Endothelial cell (in vitro differentiated cells): ENCODE data around the gene SLC35D3. TPM values are rescaled to one million over a fixed set of nuclear protein-coding genes. Genes with fewer than 3 reads are reported as not detected.
A peak's percentile ranks its signal among the peaks of the same experiment; 100 is the strongest.
"Not testable (repeated sequence)": the region's sequence is repeated elsewhere in the genome, so short reads cannot be mapped to it uniquely, and the experiment has no call there.

ENCODE experiments used
- DNase-seq: peaks from one replicate; pipeline ENCODE4 v3.0.0; 2021; ENCODE audit warnings: low spot score
- H3K27ac Mint-ChIP-seq: one replicate; pipeline ENCODE4 v1.8.0; 2021; ENCODE audit warnings: mixed read lengths, inconsistent platforms; ENCODE audit not compliant: unreplicated experiment
- H3K27me3 Mint-ChIP-seq: one replicate; pipeline ENCODE4 v1.8.0; 2021; ENCODE audit warnings: mild to moderate bottlenecking, moderate library complexity, mixed read lengths, inconsistent platforms; ENCODE audit not compliant: unreplicated experiment
- H3K36me3 Mint-ChIP-seq: one replicate; pipeline ENCODE4 v1.8.0; 2021; ENCODE audit warnings: mild to moderate bottlenecking, low read depth, mixed read lengths, inconsistent platforms; ENCODE audit not compliant: unreplicated experiment
- H3K4me1 Mint-ChIP-seq: one replicate; pipeline ENCODE4 v1.8.0; 2021; ENCODE audit warnings: mild to moderate bottlenecking, mixed read lengths, inconsistent platforms; ENCODE audit not compliant: unreplicated experiment
- H3K4me3 Mint-ChIP-seq: one replicate; pipeline ENCODE4 v1.8.0; 2021; ENCODE audit warnings: mild to moderate bottlenecking, mixed read lengths, inconsistent platforms; ENCODE audit not compliant: unreplicated experiment
- H3K9me3 Mint-ChIP-seq: one replicate; pipeline ENCODE4 v1.8.0; 2021; ENCODE audit warnings: mixed read lengths, inconsistent platforms; ENCODE audit not compliant: unreplicated experiment
- CTCF ChIP-seq: fragments of 200-600 bp; sonication (generic); IDR thresholded peaks from one replicate; pipeline ENCODE4 v1.5.0; 2021; ENCODE audit warnings: antibody characterized with exemption; ENCODE audit not compliant: unreplicated experiment
- long read RNA-seq: library from polyadenylated mRNA; unstranded; transcript quantifications from one replicate; pipeline ENCODE4 v2.0.0, GENCODE V29; 2020; ENCODE audit not compliant: unreplicated experiment
- total RNA-seq: library from RNA; stranded (reverse); fragmentation: NEBNext Ultra II Directional; extraction: Animal tissue kit (Norgen Biotek cat#: 25700); gene quantifications from one replicate; pipeline ENCODE4 v1.2.1, GENCODE V29; 2021; ENCODE audit not compliant: unreplicated experiment

SLC35D3 gene
- total RNA-seq = not detected
- long read RNA-seq = 0 reads

DNA sequence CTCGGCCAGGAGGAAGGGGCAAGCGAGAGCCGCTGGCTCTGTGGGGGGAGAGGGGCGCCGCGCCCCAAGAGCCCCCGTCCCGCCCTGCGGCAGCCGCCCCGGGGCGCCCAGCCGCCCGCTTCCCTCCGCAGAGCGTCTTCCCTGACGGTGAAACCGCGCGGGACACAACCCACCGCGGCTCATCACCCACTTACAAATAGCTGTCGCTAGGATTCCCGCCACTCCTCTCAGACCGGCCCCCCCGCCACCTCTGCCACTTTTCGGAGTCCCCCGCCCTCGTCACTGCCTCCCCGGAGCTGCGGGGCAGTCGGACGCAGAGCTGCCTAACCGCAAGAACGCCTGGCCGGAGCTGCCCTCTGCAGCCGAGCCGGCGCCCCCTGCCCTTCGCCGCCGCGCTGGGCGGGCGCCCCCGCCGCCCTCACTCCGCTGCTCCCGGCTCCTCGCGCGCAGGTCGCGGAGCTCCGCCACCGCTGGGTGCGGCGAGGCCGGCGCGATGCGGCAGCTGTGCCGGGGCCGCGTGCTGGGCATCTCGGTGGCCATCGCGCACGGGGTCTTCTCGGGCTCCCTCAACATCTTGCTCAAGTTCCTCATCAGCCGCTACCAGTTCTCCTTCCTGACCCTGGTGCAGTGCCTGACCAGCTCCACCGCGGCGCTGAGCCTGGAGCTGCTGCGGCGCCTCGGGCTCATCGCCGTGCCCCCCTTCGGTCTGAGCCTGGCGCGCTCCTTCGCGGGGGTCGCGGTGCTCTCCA, at the start of gene SLC35D3:
SLC35D3 (plus strand) TSS at position 366 of the 749 bp plus-strand sequence; CDS start at position 494, 128 bp downstream.
- H3K27ac Mint-ChIP-seq = no peak within 1 kb of the TSS
- H3K9me3 Mint-ChIP-seq = no peaks in the 10 kb centered on the region
- H3K4me3 Mint-ChIP-seq = peak within 1 kb of the TSS; percentile 51
- H3K36me3 Mint-ChIP-seq = peaks cover 3% of the 10 kb centered on the region
- H3K27me3 Mint-ChIP-seq = peaks cover 22% of the 10 kb centered on the region
- no peak for TF ChIP-seq CTCF
- H3K4me1 Mint-ChIP-seq = peaks cover 6% of the 10 kb centered on the region
- peak; percentile 42 for DNase-seq

DNA sequence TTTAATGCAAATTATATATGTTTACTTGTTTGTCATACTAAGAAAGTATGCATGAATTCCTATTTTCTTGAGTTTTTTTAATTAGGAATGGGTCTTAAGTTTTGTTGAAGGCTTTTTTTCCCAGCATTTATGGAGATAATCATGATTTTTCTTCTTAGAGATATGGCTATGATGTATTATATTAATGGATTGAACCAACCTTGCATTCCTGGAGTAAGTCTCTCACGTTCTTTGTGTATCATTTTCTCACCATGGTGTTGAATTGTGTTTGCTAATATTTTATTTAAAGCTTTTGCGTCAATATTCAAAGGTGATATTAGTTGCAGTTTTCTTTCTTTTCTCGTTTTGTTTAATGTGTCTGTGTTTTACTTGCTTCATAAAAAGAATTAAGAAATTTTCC, 48.4 kb upstream of the SLC35D3 start:
- no peak overlapping the region for H3K27ac Mint-ChIP-seq
- no peak overlapping the region for H3K4me3 Mint-ChIP-seq
- no peak for TF ChIP-seq CTCF
- H3K9me3 Mint-ChIP-seq = peaks cover 7% of the 10 kb centered on the region
- peaks cover 14% of the 10 kb centered on the region for H3K36me3 Mint-ChIP-seq
- no peaks in the 10 kb centered on the region for H3K27me3 Mint-ChIP-seq
- no peaks in the 10 kb centered on the region for H3K4me1 Mint-ChIP-seq
- no peak for DNase-seq

DNA sequence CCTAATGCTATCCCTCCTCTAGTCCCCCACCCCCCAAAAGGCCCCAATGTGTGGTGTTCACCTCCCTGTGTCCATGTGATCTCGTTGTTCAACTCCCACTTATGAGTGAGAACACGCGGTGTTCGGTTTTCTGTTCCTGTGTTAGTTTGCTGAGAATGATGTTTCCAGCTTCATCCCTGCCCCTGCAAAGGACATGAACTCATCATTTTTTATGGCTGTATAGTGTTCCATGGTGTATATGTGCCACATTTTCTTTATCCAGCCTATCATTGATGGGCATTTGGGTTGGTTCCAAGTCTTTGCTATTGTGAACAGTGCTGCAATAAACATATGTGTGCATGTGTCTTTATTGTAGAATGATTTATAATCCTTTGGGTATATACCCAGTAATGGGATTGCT, 45.6 kb upstream of the SLC35D3 start:
- H3K4me1 Mint-ChIP-seq, H3K9me3 Mint-ChIP-seq, H3K4me3 Mint-ChIP-seq, H3K27ac Mint-ChIP-seq, DNase-seq, H3K27me3 Mint-ChIP-seq: not testable (repeated sequence)
- H3K36me3 Mint-ChIP-seq = peaks cover 14% of the 10 kb centered on the region

DNA sequence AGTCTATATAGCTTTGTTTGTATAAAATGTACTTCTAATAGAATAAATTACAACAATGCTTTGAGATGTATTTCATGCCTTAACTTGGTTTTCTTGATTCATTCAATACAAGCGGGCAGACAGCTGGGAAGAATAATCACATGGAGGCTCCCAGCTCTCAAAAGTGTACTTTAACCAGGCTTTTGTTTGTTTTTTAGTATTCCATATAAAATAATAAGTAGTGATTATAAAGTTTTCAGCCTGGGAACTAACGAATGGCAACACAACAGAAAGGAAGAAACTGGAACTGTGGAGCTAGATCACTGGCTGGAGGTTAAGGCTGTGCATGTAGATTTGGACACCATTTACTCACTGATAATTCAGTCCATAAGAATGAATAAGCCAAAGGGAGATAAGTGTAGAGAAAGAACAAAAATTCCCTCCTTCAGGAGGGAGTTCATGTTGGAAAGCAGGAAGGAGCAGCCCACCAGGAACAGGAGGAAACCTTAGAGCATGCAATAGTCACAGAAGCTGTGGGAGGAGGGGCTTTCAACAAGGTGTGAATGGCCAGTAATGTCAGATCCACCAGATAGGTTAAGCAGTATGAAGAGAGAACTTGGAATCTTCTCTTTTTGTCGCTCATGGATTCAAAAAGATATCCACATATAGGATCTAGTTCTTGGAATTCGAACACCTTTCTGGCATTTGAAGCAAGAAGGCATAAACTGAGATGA, 41.2 kb upstream of the SLC35D3 start:
- Mint-ChIP-seq H3K27me3 (no peaks in the 10 kb centered on the region), H3K4me3 (no peak overlapping the region), H3K36me3 (peaks cover 5% of the 10 kb centered on the region), H3K4me1 (peaks cover 7% of the 10 kb centered on the region), H3K27ac (no peak overlapping the region), H3K9me3 (no peaks in the 10 kb centered on the region)
- DNase-seq = no peak
- TF ChIP-seq CTCF = no peak

DNA sequence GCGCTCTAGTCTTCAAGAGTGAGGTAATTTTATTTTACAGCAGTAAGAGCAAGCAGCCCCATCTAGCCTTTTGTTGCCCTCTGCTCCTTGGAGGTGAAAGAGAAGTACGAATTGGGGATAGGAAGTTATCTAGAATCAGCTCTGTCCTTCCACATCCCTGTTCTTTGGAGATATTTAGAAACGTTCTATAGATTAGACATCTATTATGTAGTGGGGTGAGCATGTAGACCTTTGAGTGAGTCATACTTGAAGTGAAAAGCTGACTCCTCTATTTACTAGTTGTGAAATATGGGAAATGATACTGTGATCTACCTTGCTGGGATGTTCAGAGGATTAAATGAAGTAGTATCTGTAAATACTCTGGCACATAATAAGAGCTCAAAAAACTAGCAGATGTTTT, 36.0 kb upstream of the SLC35D3 start:
- peaks cover 20% of the 10 kb centered on the region for H3K4me1 Mint-ChIP-seq
- no peak overlapping the region for H3K27ac Mint-ChIP-seq
- DNase-seq = no peak
- H3K4me3 Mint-ChIP-seq = no peak overlapping the region
- no peaks in the 10 kb centered on the region for H3K9me3 Mint-ChIP-seq
- no peaks in the 10 kb centered on the region for H3K36me3 Mint-ChIP-seq
- H3K27me3 Mint-ChIP-seq = no peaks in the 10 kb centered on the region
- TF ChIP-seq CTCF = no peak
